ENCODE data around the gene SLC17A2.

Gene SLC17A2

GRCh38 chr6:25930532-25931410 lies at the start of gene SLC17A2:
SLC17A2 (minus strand) TSS chr6:25930691; CDS start chr6:25925796, 4,895 bp downstream.
- DNase-seq (ENCODE audit: low read depth in 2 of 2), result no peak

- DNase-seq (ENCODE audit: low read depth in 2 of 2), result no peak
These were observed 45.6 kb upstream of the SLC17A2 start for GRCh38 chr6:25975923-25976560.

- DNase-seq (ENCODE audit: low read depth in 2 of 2), result no peak
These were observed 43.5 kb upstream of the SLC17A2 start for GRCh38 chr6:25973923-25974555.

GRCh38 chr6:25972902-25973301 lies 42.4 kb upstream of the SLC17A2 start:
- DNase-seq (ENCODE audit: low read depth in 2 of 2), result no peak

GRCh38 chr6:25972128-25972527 lies 41.6 kb upstream of the SLC17A2 start:
- DNase-seq (ENCODE audit: low read depth in 2 of 2), result no peak

- DNase-seq (ENCODE audit: low read depth in 2 of 2), result no peak
These were observed 40.8 kb upstream of the SLC17A2 start for GRCh38 chr6:25971187-25971821.

GRCh38 chr6:25968769-25969168 lies 38.3 kb upstream of the SLC17A2 start:
- no peak for DNase-seq (ENCODE audit: low read depth in 2 of 2)

- DNase-seq (ENCODE audit: low read depth in 2 of 2), result no peak
These were observed 36.2 kb upstream of the SLC17A2 start for GRCh38 chr6:25966711-25967110.

- DNase-seq (ENCODE audit: low read depth in 2 of 2), result no peak
These were observed 34.6 kb upstream of the SLC17A2 start for GRCh38 chr6:25965058-25965457.

GRCh38 chr6:25963426-25964123 lies 33.1 kb upstream of the SLC17A2 start:
- DNase-seq (ENCODE audit: low read depth in 2 of 2), result no peak

GRCh38 chr6:25962149-25963127 lies 31.9 kb upstream of the SLC17A2 start, which contains the start of gene TRIM38:
TRIM38 (plus strand) TSS chr6:25962802; CDS start chr6:25966523, 3,721 bp downstream.
- peak; percentile 47 to 75 for DNase-seq (ENCODE audit: low read depth in 2 of 2)

- DNase-seq (ENCODE audit: low read depth in 2 of 2), result no peak
These were observed 31.2 kb upstream of the SLC17A2 start for GRCh38 chr6:25961619-25962148.

GRCh38 chr6:25960734-25961133 lies 30.2 kb upstream of the SLC17A2 start:
- no peak for DNase-seq (ENCODE audit: low read depth in 2 of 2)

- no peak for DNase-seq (ENCODE audit: low read depth in 2 of 2)
These were observed 29.5 kb upstream of the SLC17A2 start for GRCh38 chr6:25959890-25960536.

- no peak for DNase-seq (ENCODE audit: low read depth in 2 of 2)
These were observed 28.2 kb upstream of the SLC17A2 start for GRCh38 chr6:25958700-25959162.

- DNase-seq (ENCODE audit: low read depth in 2 of 2), result no peak
These were observed 25.7 kb upstream of the SLC17A2 start for GRCh38 chr6:25956226-25956625.

GRCh38 chr6:25954756-25955155 lies 24.3 kb upstream of the SLC17A2 start:
- DNase-seq (ENCODE audit: low read depth in 2 of 2), result no peak

GRCh38 chr6:25953733-25954132 lies 23.2 kb upstream of the SLC17A2 start:
- DNase-seq (ENCODE audit: low read depth in 2 of 2), result no peak

- no peak for DNase-seq (ENCODE audit: low read depth in 2 of 2)
These were observed 22.0 kb upstream of the SLC17A2 start for GRCh38 chr6:25952535-25952934.
